Erythroblast (primary cell): ENCODE data around the gene DLST.

Source experiments
- GATA1 ChIP-seq: IDR thresholded peaks from 2 replicates; pipeline ENCODE4 v1.6.1; 2011; ENCODE audit warnings: low read depth, mild to moderate bottlenecking, control low read depth, low read length, moderate library complexity
- POLR2A ChIP-seq: IDR thresholded peaks from 2 replicates; pipeline ENCODE4 v1.6.1; 2011; ENCODE audit warnings: mild to moderate bottlenecking, low read length

DNA sequence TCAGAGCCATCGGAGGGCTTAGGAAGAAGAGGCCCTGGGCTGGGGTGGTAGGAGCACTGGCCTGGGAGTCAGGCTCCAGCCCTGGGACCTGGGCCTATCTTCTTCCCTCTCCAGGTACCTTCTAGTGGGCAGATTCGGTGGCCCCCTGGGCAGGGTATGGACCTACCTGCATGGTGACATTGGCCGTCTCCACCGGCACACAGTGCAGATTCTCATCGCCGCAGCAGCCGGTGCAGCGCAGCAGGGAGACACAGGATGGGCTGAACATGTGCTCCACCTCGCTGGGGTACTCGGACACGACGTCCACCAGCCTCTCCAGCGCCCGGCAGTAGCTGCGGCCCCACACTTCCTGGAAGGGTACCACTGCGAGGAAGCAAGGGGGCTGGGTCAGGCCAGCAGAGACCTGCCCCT is 67.5 kb downstream of the DLST start:
- no peak for TF ChIP-seq GATA1
- TF ChIP-seq POLR2A: no peak
